Neuronal stem cell (in vitro differentiated cells): ENCODE data around the gene ACTL7B.

Source experiments
- DNase-seq: peaks from one replicate; pipeline ENCODE4 v3.0.0-alpha.2; 2013; ENCODE audit warnings: low spot score
- H2AFZ ChIP-seq: one replicate; pipeline ENCODE4 v1.6.1; 2013; ENCODE audit warnings: mild to moderate bottlenecking, low read length, inconsistent platforms
- H2AK5ac ChIP-seq: 2 replicates; pipeline ENCODE4 v1.6.1; 2013; ENCODE audit warnings: low read depth, mild to moderate bottlenecking, inconsistent platforms, low read length, moderate library complexity, mixed read lengths
- H2BK120ac ChIP-seq: 2 replicates; pipeline ENCODE4 v1.6.1; 2013; ENCODE audit warnings: low read depth, mild to moderate bottlenecking, inconsistent platforms, low read length, moderate library complexity, mixed read lengths
- H2BK12ac ChIP-seq: one replicate; pipeline ENCODE4 v1.6.1; 2013; ENCODE audit warnings: low read length, inconsistent platforms
- H2BK15ac ChIP-seq: 2 replicates; pipeline ENCODE4 v1.6.1; 2013; ENCODE audit warnings: mild to moderate bottlenecking, low read length, inconsistent platforms, mixed read lengths
- H2BK5ac ChIP-seq: one replicate; pipeline ENCODE4 v1.6.1; 2013; ENCODE audit warnings: inconsistent platforms, mild to moderate bottlenecking, low read length, moderate library complexity
- H3K14ac ChIP-seq: one replicate; pipeline ENCODE4 v1.6.1; 2013; ENCODE audit warnings: low read length, inconsistent platforms
- H3K18ac ChIP-seq: 2 replicates; pipeline ENCODE4 v1.6.1; 2013; ENCODE audit warnings: low read length, inconsistent platforms
- H3K23ac ChIP-seq: 2 replicates; pipeline ENCODE4 v1.6.1; 2013; ENCODE audit warnings: low read depth, mild to moderate bottlenecking, mixed read lengths, low read length, inconsistent platforms; ENCODE audit not compliant: poor library complexity
- H3K27ac ChIP-seq: replicated peaks from 3 replicates; pipeline ENCODE4 v1.5.1; 2013; ENCODE audit warnings: low read length, inconsistent platforms
- H3K27me3 ChIP-seq, 3 experiments: 2 replicates each; pipeline ENCODE4 v1.6.1; 2013; ENCODE audit warnings: low read length in 3 of 3, mild to moderate bottlenecking in 2 of 3, inconsistent platforms in 1 of 3, low read depth in 1 of 3, mixed read lengths in 1 of 3, moderate library complexity in 1 of 3; ENCODE audit not compliant: control insufficient read depth in 3 of 3, insufficient read depth in 3 of 3
- H3K36me3 ChIP-seq, 2 donors: replicated peaks in 1 of 2; 2 replicates each; pipeline ENCODE4 v1.6.1; 2013; ENCODE audit warnings: low read length in 2 of 2; ENCODE audit not compliant: control insufficient read depth in 2 of 2, insufficient read depth in 2 of 2
- H3K4ac ChIP-seq: 2 replicates; pipeline ENCODE4 v1.6.1; 2013; ENCODE audit warnings: inconsistent platforms, mild to moderate bottlenecking, low read length, moderate library complexity
- H3K4me1 ChIP-seq, 2 donors: 1 replicate in 1 of 2; 2 replicates in 1 of 2; pipeline ENCODE4 v1.6.1; 2013; ENCODE audit warnings: low read length in 2 of 2, low read depth in 1 of 2; ENCODE audit not compliant: control insufficient read depth in 2 of 2, insufficient read depth in 1 of 2
- H3K4me2 ChIP-seq: one replicate; pipeline ENCODE4 v1.6.1; 2013; ENCODE audit warnings: mild to moderate bottlenecking, low read length, inconsistent platforms; ENCODE audit not compliant: insufficient read depth, poor library complexity, severe bottlenecking
- H3K4me3 ChIP-seq, 2 donors: 2 replicates each; pipeline ENCODE4 v1.5.1; 2013; ENCODE audit warnings: low read length in 2 of 2, mild to moderate bottlenecking in 2 of 2, inconsistent platforms in 1 of 2, moderate library complexity in 1 of 2
- H3K79me1 ChIP-seq: one replicate; pipeline ENCODE4 v1.6.1; 2013; ENCODE audit warnings: low read depth, mild to moderate bottlenecking, inconsistent platforms, low read length, moderate library complexity
- H3K9ac ChIP-seq: one replicate; pipeline ENCODE4 v1.6.1; 2013; ENCODE audit warnings: mild to moderate bottlenecking, low read depth, low read length, inconsistent platforms; ENCODE audit not compliant: poor library complexity
- H3K9me3 ChIP-seq, 2 donors: replicated peaks in 1 of 2; 2 replicates each; pipeline versions ENCODE3 to v1.6.1; 2013; ENCODE audit warnings: low read length in 2 of 2, mild to moderate bottlenecking in 2 of 2, inconsistent platforms in 1 of 2, low read depth in 1 of 2, mixed read lengths in 1 of 2, moderate library complexity in 1 of 2; ENCODE audit not compliant: control insufficient read depth in 2 of 2, insufficient read depth in 1 of 2
- H4K8ac ChIP-seq: one replicate; pipeline ENCODE4 v1.6.1; 2013; ENCODE audit warnings: low read depth, mild to moderate bottlenecking, inconsistent platforms, low read length, moderate library complexity
- H4K91ac ChIP-seq: one replicate; pipeline ENCODE4 v1.6.1; 2013; ENCODE audit warnings: low read length, low read depth, mild to moderate bottlenecking, inconsistent platforms; ENCODE audit not compliant: poor library complexity
- WGBS, 2 donors: extraction: QIAGEN DNeasy Blood & Tissue Kit; methylation state at CpG; one replicate each; pipeline ENCODE4 v1.1.7; 2013; ENCODE audit warnings: missing lambda C conversion rate in 2 of 2, mixed read lengths in 1 of 2; ENCODE audit not compliant: insufficient read length in 2 of 2, insufficient replicate concordance in 1 of 2; ENCODE audit errors: extremely low coverage in 2 of 2; 5-methylcytosine and 5-hydroxymethylcytosine counted together

ACTL7B gene

GRCh38 chr9:108854641-108855528 is 901 bp downstream of the ACTL7B start:
- peak overlapping the region; percentile 29 for H3K18ac ChIP-seq
- no peak overlapping the region for H2AFZ ChIP-seq
- no peak overlapping the region for H3K4me3 ChIP-seq
- H3K27me3 ChIP-seq = peaks cover 0 to 6% (median 0%) of the 10 kb centered on the region in 3 experiments
- H2BK5ac ChIP-seq = no peak overlapping the region
- no peak overlapping the region for H4K8ac ChIP-seq
- H2BK15ac ChIP-seq = no peak overlapping the region
- no peaks in the 10 kb centered on the region for H3K9me3 ChIP-seq
- H3K27ac ChIP-seq = no peak overlapping the region
- H2BK12ac ChIP-seq = no peak overlapping the region
- no peak overlapping the region for H3K4me2 ChIP-seq
- peak overlapping the region; percentile 36 for H3K9ac ChIP-seq
- WGBS, 2 donors = no CpG with 5 or more reads among the region's 59 CpGs
- no peak for DNase-seq
- no peaks in the 10 kb centered on the region for H3K79me1 ChIP-seq
- H4K91ac ChIP-seq = peak overlapping the region; percentile 48
- peak overlapping the region; percentile 23 for H2AK5ac ChIP-seq
- no peak overlapping the region for H3K4ac ChIP-seq
- no peak overlapping the region for H2BK120ac ChIP-seq
- no peaks in the 10 kb centered on the region for H3K36me3 ChIP-seq
- H3K4me1 ChIP-seq = peaks cover 0 to 3% of the 10 kb centered on the region in 2 donors
- H3K23ac ChIP-seq = peak overlapping the region; percentile 17
- H3K14ac ChIP-seq = peak overlapping the region; percentile 23

- no peak for DNase-seq
- H3K4me2 ChIP-seq = no peak overlapping the region
- no peak overlapping the region for H4K91ac ChIP-seq
- H3K79me1 ChIP-seq = no peaks in the 10 kb centered on the region
- no peak overlapping the region for H3K4me3 ChIP-seq
- H2BK15ac ChIP-seq = no peak overlapping the region
- no peaks in the 10 kb centered on the region for H3K36me3 ChIP-seq
- H2BK120ac ChIP-seq = no peak overlapping the region
- WGBS, 2 donors = no CpG with 5 or more reads among the region's 3 CpGs
- peaks cover 0 to 3% of the 10 kb centered on the region in 2 donors for H3K4me1 ChIP-seq
- no peak overlapping the region for H3K23ac ChIP-seq
- H2BK5ac ChIP-seq = no peak overlapping the region
- no peak overlapping the region for H2AFZ ChIP-seq
- no peak overlapping the region for H3K18ac ChIP-seq
- no peak overlapping the region for H3K27ac ChIP-seq
- no peak overlapping the region for H2BK12ac ChIP-seq
- no peak overlapping the region for H4K8ac ChIP-seq
- no peak overlapping the region for H3K14ac ChIP-seq
- H3K9ac ChIP-seq = no peak overlapping the region
- no peaks in the 10 kb centered on the region for H3K9me3 ChIP-seq
- no peak overlapping the region for H3K4ac ChIP-seq
- no peak overlapping the region for H2AK5ac ChIP-seq
- H3K27me3 ChIP-seq = peaks cover 0 to 6% (median 0%) of the 10 kb centered on the region in 3 experiments
These were observed 1.7 kb downstream of the ACTL7B start for GRCh38 chr9:108854094-108854493.

- Histone ChIP-seq H3K4me1 (peaks cover 0 to 3% of the 10 kb centered on the region in 2 donors), H3K9me3 (no peaks in the 10 kb centered on the region), H4K91ac (no peak overlapping the region), H3K23ac (no peak overlapping the region), H2BK120ac (no peak overlapping the region), H3K27me3 (peaks cover 0 to 6% (median 0%) of the 10 kb centered on the region in 3 experiments), H2BK12ac (no peak overlapping the region), H3K27ac (no peak overlapping the region), H2AFZ (no peak overlapping the region), H3K9ac (no peak overlapping the region), H3K18ac (no peak overlapping the region), H2BK5ac (no peak overlapping the region), H3K14ac (no peak overlapping the region), H3K4me3 (no peak overlapping the region), H4K8ac (no peak overlapping the region), H3K79me1 (no peaks in the 10 kb centered on the region), H2BK15ac (no peak overlapping the region), H3K4ac (no peak overlapping the region), H2AK5ac (no peak overlapping the region), H3K4me2 (no peak overlapping the region), H3K36me3 (no peaks in the 10 kb centered on the region)
- no CpG with 5 or more reads among the region's 1 CpG for WGBS, 2 donors
- DNase-seq = no peak
These were observed 3.7 kb downstream of the ACTL7B start for GRCh38 chr9:108852079-108852478.

- no peaks in the 10 kb centered on the region for H3K79me1 ChIP-seq
- no peak overlapping the region for H2AK5ac ChIP-seq
- H3K23ac ChIP-seq = no peak overlapping the region
- H4K91ac ChIP-seq = no peak overlapping the region
- no peak for DNase-seq
- H3K27me3 ChIP-seq = peaks cover 0 to 6% (median 0%) of the 10 kb centered on the region in 3 experiments
- H3K4me1 ChIP-seq = peaks cover 0 to 3% of the 10 kb centered on the region in 2 donors
- no peak overlapping the region for H2BK12ac ChIP-seq
- H2BK15ac ChIP-seq = no peak overlapping the region
- H3K18ac ChIP-seq = no peak overlapping the region
- no peak overlapping the region for H3K27ac ChIP-seq
- H3K14ac ChIP-seq = no peak overlapping the region
- no peak overlapping the region for H3K4me3 ChIP-seq
- no peaks in the 10 kb centered on the region for H3K36me3 ChIP-seq
- H4K8ac ChIP-seq = no peak overlapping the region
- H2BK5ac ChIP-seq = no peak overlapping the region
- H3K9me3 ChIP-seq = no peaks in the 10 kb centered on the region
- no peak overlapping the region for H2BK120ac ChIP-seq
- WGBS, 2 donors = no CpG with 5 or more reads among the region's 3 CpGs
- no peak overlapping the region for H3K4me2 ChIP-seq
- no peak overlapping the region for H3K9ac ChIP-seq
- no peak overlapping the region for H2AFZ ChIP-seq
- H3K4ac ChIP-seq = no peak overlapping the region
These were observed 4.6 kb downstream of the ACTL7B start for GRCh38 chr9:108851138-108851537.
